RPMI8226 (cell line): ENCODE results near the gene DNAJC6.
"Not testable (repeated sequence)": the region's sequence is repeated elsewhere in the genome, so short reads cannot be mapped to it uniquely, and the experiment has no call there.

ENCODE experiments used
- DNase-seq: peaks from one replicate; pipeline ENCODE4 v3.0.0-alpha.2; 2015

The DNAJC6 gene

DNA sequence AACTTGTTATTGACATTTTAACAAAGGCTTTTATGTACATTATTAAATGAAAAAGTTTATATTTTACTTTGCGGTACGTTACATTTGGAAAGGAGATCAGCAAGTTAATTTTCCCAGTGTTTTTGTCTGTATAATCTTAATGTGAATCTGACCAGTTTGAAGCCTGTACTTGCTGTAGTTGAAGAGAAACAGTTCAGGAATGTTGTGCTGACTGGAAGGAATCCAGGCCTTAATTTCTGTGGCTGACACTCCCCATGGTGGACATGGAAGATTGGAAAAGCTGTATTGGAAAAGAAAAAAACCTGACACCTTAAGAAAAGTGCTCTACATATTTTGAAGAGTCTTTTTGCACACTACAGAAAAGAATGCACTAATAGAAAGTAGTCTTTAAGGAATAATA is 126.6 kb downstream of the DNAJC6 start:
- no peak for DNase-seq

DNA sequence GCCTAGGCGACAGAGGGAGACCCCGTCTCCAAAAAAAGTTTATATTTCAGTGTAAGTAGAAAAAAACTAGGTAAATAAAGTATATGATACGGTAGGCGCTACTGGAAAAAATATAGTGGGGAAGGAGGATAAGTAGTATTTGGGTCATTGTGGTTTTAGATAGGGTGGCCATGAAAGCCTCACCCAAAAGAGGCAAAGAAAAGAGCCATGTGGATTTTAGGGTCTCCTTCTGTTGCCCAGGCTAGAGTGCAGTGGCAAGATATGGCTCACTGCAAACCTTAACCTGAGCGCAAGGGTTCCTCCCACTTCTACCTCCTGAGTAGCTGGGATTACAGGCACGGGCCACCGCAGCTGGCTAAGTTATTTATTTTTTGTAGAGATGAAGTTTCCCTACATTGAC is 128.3 kb downstream of the DNAJC6 start:
- DNase-seq = no peak

DNA sequence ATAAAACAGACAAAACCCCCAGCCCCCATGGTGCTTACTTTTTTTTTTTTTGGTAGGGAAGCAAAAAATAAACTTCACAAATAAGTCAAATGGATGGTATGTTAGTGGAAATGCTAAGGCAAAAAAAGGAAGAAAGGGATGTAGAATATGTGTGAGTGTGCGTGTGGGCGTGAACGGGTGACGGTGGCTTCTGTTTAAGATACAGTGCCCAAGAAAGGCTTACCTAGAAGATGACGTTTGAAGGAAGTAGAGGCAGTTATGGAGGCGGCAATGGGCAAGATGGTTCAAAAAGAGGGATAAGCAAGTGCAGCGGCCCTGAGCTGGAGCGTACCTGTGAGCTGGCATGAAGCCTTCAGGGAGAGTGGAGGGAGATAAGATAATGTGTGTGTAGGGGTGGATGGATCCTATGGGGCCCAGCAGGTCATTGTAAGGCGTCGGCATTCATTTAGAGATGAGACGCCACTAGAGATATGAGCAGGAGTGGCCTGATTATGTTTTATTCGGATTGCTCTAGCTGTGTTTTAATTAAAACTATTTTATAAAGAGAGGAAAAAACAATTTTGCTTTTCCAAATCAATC is 131.1 kb downstream of the DNAJC6 start:
- no peak for DNase-seq

DNA sequence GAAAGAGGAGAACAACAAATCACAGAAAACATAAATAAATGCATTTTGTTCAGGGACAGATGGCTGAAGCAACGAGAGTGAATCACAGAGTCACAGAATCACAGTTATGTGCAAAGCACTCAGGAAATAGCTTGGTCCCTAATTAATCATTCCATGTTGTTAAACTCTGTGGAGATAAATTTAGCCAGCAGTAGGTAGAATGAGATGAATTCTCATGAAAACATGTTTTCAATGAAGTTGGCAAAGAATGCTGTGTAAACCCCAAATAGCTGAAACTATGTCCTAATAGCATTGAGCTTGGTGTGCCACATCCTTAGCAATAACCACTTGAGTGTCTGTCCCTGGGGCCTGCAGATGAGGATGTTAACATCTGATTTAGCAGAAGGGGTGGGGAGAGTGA is 131.6 kb downstream of the DNAJC6 start:
- no peak for DNase-seq

DNA sequence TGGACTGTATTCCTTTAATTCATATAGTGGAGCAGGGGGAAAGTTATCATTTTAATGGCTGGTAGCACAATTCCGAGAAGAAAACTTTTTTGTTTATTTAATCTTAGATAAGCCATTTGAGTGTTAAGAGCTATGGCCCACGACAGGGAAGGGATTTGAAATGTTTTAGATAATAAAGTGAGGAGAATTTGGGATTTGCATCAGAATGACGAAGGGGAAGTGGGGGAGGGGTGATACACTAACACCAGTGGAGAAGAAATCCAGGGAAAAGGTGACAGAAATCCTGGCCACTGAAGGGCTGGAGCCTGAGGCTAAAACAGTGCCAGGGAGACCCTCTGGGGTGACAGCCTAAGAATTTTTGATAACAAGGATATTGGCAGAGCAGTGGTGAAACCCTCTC is 132.1 kb downstream of the DNAJC6 start:
- DNase-seq = no peak

DNA sequence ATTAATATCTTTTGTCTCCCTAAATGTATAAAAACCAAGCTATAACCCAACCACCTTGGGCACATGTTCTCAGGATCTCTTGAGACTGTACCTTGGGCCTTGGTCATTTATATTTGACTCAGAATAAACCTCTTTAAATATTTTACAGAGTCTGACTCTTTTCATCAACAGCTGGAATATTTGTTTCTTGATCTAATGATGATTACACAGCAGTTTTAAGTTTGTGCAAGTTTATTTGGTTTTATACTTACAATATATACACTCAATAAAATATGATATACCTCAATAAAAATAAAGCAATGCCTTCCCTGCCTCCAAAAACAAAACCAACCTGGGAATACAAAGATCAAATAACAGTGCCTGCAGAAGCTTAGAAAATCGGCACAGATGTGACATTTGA is 133.1 kb downstream of the DNAJC6 start:
- no peak for DNase-seq

DNA sequence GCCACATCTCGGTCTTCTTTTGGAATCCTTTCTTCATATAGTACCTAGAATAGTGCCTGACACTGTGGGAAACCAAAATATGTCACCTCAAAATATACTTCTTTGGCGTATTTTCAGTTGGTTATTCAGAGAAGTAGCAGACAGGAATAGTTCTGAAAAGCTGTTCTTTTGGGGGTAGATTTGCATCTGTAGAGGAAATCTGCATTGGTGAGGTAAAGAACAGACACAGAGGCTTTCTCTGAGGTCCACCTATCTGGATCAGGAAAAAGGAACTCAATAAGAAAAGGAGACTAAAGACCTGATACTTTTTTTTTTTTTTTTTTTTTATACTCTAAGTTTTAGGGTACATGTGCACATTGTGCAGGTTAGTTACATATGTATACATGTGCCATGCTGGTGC is 134.3 kb downstream of the DNAJC6 start:
- no peak for DNase-seq

DNA sequence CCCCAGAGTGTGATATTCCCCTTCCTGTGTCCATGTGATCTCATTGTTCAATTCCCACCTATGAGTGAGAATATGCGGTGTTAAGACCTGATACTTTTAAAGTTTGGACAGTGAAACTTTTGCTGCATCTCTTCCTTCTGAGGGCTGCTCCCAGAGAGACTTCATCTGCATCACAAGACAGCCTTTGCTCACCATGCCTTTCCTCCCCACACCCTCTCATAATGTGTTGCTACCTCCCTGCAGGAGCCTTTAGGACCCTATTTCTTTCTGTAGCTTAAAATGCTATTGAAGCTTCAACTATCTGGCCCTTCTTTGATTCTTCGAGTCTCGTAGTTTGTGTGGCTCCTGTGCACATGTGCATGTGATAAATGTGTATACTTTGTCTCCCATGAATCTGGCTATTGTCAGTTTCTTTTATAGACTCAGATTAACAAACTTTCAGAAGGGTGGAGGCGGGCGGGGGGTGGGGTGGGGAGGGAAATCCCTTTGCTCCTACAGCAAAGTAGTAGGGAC is 134.8 kb downstream of the DNAJC6 start:
- DNase-seq = no peak

DNA sequence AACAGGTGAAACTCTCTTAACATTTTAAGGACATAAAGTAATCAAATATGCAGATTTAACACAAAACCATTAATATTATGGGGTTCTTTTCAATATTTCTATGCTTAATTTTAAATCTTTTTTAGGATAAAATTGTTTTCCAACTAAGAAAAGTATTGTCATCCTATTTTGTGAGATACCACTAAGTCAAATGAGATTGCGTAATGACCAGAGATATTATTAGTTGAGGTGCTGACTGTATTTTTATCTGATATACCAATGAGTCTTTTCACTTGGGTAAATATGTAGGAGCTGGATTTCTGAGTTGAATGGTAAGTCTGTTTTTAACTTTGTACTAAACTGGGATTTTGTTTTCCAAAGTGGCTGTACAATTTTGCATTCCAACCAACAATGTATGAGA is 136.5 kb downstream of the DNAJC6 start:
- no peak for DNase-seq

DNA sequence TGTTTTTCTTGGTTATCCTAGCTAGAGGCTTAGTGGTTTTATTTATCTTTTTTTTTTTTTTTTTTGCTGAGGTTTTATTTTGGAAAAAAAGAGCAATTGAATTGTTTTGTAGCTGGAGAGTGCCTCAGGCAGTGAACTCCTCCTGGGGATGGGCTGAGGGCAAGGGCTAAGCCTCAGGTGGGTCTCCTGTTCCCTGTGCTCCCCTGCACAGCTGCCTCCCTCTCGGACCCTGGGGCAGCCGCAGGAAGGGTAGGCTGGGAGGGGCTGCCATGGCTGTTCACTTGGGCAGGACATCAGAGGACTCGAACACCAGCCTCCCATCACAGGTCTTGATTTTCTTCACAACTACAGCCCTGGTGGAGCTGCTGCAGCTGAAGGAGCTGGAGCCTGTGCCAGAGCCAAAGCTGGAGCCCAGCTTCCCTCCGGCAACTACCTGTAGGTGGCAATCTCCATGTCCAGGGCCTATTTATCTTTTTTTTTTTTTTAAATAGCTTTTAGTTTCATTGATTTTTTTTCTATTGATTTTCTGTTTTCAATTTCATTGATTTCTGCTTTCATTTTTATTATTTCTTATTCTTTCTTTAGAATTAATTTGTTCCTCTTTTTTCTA is 140.0 kb downstream of the DNAJC6 start:
- DNase-seq = no peak

DNA sequence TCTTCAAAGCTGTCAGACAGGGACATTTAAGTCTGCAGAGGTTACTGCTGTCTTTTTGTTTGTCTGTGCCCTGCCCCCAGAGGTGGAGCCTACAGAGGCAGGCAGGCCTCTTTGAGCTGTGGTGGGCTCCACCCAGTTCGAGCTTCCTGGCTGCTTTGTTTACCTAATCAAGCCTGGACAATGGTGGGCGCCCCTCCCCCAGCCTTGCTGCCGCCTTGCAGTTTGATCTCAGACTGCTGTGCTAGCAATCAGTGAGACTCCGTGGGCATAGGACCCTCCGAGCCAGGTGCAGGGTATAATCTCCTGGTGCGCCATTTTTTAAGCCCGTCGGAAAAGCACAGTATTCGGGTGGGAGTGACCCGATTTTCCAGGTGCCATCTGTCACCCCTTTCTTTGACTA is 146.3 kb downstream of the DNAJC6 start:
- DNase-seq = not testable (repeated sequence)

DNA sequence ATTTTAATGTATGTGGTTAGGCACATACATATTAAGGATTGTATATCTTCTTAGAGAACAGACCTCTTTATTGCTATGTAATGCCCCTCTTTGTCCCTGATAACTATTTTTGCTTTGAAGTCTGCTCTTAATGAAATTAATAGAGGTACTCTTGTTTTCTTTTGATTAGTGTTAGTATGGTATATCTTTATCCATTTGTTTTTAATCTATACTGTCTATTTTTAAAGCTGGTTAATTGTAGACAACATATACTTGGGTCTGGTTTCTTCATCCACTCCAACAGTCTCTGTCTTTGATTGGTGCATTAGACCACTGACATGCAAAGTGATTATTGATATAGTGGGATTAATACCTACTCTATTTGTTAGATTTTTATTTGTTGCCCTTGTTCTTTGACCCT is 147.1 kb downstream of the DNAJC6 start:
- DNase-seq = no peak

DNA sequence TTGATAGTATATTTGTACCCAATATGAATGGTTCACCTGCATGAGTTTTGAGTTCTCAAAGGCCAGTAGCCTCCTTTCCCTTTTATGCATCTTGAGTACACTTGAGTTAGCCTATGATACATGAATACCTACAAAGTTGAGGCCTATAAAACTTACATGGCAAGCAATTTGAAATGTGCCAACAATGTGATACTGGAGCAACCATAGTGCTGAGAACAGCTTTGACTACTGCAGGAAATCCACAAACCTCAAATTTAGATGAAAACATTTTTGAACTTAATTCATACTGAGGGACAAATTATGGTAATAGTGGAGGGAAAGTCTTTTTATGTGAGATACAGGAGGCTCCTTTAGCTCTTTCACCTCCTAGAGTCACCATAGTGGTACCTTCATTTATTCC is 148.5 kb downstream of the DNAJC6 start:
- DNase-seq = no peak

DNA sequence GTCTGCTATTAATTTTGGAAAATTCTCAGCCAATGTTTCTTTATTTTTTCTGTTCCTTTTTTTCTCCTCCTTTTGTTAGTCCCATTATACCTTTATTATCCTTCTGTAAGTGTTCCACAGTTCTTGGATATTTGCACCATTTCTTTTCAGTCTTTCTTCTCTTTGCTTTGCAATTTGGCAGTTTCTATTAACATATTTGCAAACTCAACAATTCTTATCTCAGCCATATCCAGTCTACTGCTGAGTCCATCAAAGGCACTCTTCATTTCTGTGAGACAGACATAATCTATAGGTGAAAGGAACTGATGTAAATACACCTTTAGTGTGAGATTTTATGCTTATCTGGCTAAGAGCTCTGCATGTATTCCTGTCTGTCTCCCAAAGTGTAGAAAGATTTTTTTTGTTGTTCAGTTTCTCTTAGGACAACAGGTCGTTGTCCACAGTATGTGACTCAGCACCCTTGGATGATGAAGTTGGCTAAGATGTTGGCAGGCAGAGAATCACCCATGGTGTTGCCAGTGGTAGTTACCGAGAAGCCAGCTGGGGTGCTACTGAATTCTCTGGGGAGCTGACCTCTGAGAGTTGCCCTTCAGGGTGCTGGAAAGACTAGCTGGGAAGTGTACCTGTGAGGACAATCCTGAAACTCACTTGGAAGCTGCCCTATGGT is 149.5 kb downstream of the DNAJC6 start:
- DNase-seq = no peak

DNA sequence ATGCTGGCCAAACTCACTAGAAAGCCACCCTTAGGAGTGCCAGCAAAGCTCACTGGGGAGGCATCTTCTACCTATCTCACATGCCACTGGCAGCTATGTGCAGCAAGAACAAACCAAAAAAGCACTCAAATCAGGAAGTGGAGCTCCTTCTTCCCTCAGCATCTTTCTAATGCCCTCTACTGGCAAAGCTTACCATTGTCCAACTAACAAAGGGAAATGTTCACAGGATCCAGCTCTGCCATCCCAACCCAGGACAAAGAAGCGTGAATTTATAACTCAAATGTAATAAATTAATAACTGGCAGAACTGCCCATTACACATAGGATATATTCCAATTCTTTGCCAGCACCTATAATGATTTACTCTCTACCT is 150.0 kb downstream of the DNAJC6 start:
- DNase-seq = peak; percentile 45
